ENCODE measurements around the gene FBXL7.

Gene FBXL7

DNA sequence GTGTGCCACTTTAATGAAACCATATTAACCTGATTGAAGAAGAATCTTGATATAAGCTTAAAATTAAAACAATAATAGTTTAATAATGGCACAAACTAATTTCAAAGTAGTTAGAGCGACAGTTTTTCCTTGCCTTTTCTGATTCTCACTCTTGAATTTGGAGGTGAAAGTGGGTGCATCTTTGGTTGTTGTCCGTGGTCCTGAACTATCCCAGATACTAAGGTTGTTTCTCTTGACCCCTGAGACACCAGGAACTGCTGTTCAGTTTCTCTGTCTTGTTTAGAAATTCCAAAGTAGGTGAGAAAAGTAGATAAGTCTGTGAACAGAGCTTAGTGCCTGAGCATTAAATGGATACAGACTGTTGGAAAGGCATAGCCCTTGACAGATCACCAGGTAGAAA lies 274.7 kb downstream of the FBXL7 start:
- DNase-seq (ENCODE audit: low read depth), result no peak

- DNase-seq (ENCODE audit: low read depth), result no peak
These were observed 276.4 kb downstream of the FBXL7 start for GRCh38 chr5:15776346-15776745.

- no peak for DNase-seq (ENCODE audit: low read depth)
These were observed 283.8 kb downstream of the FBXL7 start for GRCh38 chr5:15783734-15784133.

DNA sequence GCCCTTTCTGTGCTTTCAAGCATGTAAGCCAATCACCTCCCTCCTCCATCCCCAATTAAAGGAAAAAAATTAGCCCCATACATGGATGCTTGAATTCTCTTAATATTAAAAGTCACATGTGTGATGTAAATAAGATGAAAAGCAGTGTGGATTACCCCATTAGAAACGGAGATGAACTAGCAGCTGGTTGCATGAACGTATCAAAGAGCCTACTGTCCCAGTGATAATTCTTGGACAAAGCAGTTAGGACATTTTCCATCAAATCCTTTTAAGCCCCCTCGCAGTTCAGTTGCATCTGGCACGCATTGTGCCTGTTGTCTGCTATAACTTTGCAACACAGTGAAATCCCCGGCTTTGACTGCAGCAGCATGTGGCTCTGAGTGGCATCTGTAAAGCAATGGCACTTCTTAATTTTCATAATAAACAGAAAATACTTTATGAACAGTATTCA lies 285.6 kb downstream of the FBXL7 start:
- DNase-seq (ENCODE audit: low read depth), result no peak

DNA sequence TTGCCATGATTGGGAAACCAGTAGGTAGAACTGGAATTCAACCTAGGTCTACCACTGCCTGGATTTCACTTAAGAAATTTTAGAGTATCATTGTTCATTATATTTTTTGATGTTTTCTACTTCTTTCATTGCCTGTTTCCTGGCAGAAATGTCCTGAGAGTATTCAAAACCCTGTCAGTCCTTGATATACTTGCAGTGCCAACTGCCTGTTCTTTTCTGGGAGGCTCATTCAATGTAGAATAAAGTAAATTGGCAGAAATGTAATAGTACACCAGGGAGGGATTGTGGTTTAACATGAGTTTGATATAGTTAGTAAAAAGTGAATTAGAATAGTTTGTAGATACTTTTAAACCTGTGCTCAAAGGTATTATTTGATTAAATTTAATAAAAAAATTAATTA lies 286.3 kb downstream of the FBXL7 start:
- DNase-seq (ENCODE audit: low read depth), result no peak

- no peak for DNase-seq (ENCODE audit: low read depth)
These were observed 286.9 kb downstream of the FBXL7 start for GRCh38 chr5:15786884-15787283.

DNA sequence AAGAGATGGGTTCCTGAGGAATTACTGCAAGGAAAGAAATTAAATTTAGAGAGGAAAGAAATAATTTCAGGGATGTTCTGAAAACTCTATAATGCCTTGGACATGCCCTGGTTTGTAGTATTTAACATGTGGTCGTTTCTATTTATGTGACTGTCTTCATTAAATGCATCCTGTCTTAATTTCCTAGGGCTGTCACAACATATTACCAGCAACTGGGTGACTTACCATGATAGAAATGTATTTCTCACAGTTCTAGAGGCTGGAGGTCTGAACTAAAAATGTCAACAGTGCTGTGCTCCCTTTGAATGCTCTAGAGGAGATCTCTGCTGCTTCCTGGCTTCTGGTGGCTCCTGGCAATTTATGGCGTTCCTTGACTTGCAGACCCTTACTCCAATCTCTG lies 287.7 kb downstream of the FBXL7 start:
- no peak for DNase-seq (ENCODE audit: low read depth)

GRCh38 chr5:15789642-15790041 lies 289.7 kb downstream of the FBXL7 start:
- DNase-seq (ENCODE audit: low read depth), result no peak

DNA sequence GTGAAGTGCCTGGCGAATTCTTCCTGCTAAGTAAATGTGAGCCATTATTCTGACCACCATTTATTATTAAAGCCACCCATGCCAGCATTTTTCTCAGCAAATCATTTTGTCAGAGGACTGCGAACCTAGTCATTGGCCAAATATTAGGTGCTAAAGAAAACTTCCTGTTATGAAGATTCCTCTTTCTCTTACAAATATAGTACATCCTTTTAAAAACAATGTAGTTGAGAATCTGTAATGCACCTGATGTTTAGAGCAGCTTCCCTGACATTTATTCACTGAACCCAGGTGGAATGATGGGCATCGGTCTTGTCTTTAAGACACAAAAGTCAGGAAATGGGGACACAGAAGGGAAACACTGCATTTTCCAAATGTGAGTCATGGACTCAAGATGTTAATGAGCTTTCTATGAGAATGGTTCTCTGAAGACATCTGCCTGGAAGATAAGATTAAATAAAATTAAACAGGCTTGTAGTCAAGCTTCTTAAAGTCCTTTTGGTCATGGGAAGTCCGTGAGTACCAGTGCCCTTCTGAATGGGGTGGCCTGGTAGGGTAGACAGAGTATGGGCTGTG lies 290.6 kb downstream of the FBXL7 start:
- DNase-seq (ENCODE audit: low read depth), result no peak

GRCh38 chr5:15791274-15791673 lies 291.3 kb downstream of the FBXL7 start:
- no peak for DNase-seq (ENCODE audit: low read depth)

DNA sequence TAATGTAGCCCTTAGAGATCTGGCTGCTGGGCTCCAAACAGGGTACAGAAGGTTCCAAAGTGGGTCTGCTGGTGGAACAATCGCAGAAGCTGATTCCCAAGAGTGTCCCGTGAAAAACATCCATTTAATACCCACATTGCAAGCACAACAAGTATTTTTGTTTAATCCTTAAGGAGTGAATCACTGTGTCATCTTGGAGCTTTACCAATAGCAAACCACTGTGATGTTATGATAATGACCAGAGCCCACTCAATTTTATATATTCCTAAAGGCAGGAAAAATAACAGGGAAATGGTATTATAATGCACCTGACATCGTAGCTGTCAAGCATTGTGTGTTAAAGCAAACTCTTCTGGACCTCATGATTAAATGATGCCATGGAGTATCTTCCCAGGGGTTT lies 291.9 kb downstream of the FBXL7 start:
- no peak for DNase-seq (ENCODE audit: low read depth)

DNA sequence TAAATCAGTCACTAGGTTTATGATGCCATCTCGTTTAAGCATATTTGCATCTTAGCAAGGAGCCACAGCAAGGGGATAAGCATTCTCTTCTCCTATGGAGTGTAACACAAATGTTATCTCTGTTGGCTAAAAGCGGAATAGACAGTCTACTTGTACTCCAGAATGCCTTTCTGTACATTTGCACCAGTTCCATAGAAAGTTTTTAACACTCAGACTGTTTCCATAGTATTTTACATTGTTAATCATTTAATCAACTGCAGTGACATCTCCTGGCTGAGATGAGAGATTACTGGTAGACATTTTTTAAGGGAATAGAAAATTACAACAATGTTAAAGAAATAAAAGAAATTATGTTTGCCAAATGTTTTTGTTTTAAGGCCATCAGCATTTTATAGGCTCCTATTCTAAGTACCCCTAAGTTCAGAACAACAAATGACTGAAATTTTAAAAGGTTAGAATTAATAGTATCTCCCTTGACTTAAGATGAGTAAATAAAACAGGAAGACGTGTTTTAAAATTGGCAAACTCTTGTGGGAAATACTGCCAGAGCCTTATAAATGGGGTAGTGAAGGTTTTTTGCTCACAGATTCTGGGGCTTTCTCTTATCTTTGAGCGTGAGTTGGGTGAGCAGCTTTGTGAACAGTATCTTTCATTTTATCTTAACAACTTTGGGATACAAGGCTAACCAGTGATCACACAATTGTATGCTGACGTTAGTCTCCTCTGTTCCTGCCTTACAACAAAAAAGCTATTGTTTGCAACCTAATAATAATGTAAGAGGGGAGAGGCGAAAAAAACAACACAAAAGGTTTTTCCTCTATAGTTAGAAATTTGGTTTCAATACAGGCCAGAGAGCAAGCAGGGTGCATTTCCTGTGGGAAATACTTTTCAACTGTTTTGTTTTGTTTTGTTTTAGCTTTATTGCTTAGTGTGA lies 294.3 kb downstream of the FBXL7 start:
- DNase-seq (ENCODE audit: low read depth), result no peak

GRCh38 chr5:15796096-15796495 lies 296.1 kb downstream of the FBXL7 start:
- no peak for DNase-seq (ENCODE audit: low read depth)

- DNase-seq (ENCODE audit: low read depth), result no peak
These were observed 296.6 kb downstream of the FBXL7 start for GRCh38 chr5:15796557-15796956.

DNA sequence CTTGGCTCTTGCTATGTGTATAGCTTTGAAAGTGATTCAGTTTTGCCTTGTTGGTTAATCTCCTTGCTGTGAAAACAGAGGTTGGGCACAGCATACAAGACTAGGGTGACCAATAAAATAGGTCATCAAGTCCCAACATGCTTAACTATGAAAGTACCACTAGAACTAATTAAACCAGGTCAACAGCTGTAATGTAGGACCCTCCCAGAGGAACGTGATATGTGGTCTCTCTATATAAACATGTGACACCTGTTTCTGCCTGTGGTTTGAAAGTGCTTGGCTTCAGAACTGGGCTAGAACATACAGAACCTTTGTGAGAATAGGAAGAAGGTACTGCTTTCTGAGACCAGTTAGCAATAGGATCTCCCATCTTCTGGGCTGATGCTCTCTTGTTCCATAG lies 297.1 kb downstream of the FBXL7 start:
- DNase-seq (ENCODE audit: low read depth), result no peak

DNA sequence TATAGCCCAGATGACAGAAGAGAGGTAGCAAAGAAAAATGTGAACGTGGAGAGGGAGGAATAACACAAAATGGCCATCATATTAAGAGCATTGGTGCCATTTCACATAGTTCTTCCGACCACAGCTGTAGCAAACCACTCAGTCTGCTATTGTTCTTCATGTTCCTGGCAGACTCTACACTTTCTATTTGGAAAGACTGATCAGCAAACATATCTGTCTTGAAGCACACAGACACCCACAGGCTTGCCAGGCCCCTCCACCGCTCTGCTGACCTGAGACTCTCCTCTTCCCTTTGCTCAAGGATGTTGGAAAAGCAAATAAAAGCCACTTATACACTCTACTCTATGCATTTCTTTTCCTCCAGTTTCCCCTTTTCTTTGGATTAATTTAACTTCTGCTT lies 298.0 kb downstream of the FBXL7 start:
- no peak for DNase-seq (ENCODE audit: low read depth)

GRCh38 chr5:15799014-15799413 lies 299.0 kb downstream of the FBXL7 start:
- DNase-seq (ENCODE audit: low read depth), result no peak

DNA sequence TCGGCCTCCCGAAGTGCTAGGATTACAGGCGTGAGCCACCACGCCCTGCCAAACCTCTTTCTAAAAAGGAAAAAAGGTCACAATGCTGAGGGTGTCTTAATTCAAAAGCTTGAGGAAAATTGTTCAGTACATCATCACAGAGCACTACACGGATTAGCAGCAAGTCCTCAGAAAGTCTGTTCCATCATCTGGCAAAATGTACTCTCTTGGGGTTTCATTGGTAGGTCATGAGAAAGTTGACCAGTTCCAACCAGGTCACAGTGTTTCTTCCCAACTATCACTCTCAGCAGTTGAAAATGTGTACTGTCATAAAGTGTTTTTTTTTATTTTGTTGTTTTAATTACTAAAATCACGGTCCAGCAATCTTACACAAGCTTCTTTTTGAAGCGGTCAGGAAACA lies 299.6 kb downstream of the FBXL7 start:
- DNase-seq (ENCODE audit: low read depth), result no peak

GRCh38 chr5:15803280-15803679 lies 303.3 kb downstream of the FBXL7 start:
- no peak for DNase-seq (ENCODE audit: low read depth)

DNA sequence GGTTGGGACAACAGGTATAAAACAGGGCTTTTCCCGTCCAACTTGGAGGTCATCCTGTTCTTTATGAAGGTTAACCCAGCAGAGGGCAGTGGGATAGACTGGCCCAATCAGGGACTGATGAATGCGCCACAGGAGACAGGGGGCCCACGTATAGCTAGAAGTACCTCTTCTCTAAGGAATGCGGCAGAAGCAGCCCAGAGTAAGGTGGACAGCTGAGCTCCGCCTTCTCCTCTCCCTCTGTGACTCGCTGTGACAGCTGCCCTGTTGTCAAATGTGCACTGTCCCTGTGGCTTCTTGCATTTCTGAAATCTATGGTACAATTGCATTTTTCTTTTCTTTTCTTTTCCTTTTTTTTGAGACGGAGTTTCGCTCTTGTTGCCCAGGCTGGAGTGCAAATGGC lies 306.6 kb downstream of the FBXL7 start:
- no peak for DNase-seq (ENCODE audit: low read depth)

- no peak for DNase-seq (ENCODE audit: low read depth)
These were observed 307.3 kb downstream of the FBXL7 start for GRCh38 chr5:15807248-15807647.

DNA sequence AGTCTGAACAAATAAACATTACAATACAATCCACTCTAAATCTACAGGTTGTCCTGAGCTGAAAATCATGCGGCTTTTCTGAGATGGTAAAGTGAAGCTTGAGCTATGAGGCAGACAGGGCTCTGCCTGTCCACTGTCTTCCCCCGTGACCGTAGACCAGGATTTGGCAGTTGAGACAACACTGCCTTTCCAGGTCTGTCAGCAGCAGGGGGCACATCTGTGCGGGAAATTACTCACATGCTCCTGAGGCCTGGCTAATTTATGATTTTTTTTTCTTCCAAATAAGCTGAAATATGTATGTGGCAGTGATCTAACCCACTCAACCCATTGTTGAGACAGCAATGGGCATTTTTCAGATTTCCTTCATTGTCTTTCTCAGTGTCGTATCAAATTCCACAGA lies 307.9 kb downstream of the FBXL7 start:
- no peak for DNase-seq (ENCODE audit: low read depth)

DNA sequence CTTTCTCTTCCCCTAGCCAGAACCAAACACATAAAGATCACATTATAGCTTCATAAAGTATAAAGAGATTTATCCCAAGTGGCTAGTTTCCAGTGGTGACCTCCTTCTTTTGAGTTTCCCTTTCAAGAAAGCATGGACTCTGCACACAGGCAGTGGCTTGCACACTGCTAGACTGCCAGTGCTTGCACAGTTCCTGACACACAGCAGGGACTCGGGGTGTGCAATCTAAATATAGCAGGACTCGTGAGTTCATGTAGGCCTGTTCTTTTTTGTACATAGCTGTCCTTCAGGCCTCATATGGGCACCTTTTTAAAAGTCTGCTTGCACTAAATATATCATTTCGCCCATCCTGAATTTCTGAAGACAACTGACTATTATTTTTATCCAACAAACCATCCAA lies 308.6 kb downstream of the FBXL7 start:
- DNase-seq (ENCODE audit: low read depth), result no peak

- no peak for DNase-seq (ENCODE audit: low read depth)
These were observed 319.6 kb downstream of the FBXL7 start for GRCh38 chr5:15819617-15820016.
